ENCODE measurements around the gene RAD51D.
"Not testable (repeated sequence)": the region's sequence is repeated elsewhere in the genome, so short reads cannot be mapped to it uniquely, and the experiment has no call there.

The RAD51D gene

GRCh38 chr17:35064516-35065215 is 55.0 kb downstream of the RAD51D start:
- DNase-seq, result no peak

DNA sequence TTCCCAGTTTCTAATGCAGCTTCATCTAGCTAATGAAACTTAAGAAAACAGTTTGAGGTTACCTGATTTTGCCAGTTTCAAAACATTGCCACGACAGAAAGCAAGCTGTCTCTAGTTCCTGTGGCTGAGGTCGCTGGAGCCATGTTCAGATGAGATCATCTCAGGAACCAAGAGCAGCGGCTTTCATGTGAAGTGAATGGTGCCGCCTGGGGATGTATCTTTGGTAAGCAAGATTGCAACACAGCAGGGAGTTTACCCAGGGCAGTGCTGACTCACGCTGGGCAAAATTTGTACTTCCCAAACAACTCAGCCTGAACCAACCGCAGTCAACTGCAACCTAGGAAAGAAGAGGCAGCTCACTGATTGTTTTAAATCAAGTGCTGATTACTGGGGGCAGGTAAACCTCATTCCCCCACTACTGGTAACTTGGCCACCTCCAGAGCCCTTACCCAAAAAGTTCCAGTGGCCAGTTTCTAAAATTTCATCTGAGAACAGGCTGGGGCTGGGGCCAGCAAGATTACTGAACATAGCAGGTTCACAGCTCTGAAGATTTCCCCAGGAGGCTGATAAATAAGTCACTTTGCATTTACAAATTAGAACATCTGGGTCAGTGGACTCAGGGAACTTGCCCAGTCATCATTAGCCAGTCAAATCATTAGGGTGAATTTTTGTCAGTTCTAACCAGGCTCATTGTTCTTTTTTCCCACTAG is 56.0 kb downstream of the RAD51D start, which contains the start of gene RFFL:
Gene RFFL, minus strand, starts transcription at position 194 of the 710 bp plus-strand sequence. CDS start 37,154 bp downstream, outside the sequence.
- DNase-seq, result peak; percentile 97 to 98

DNA sequence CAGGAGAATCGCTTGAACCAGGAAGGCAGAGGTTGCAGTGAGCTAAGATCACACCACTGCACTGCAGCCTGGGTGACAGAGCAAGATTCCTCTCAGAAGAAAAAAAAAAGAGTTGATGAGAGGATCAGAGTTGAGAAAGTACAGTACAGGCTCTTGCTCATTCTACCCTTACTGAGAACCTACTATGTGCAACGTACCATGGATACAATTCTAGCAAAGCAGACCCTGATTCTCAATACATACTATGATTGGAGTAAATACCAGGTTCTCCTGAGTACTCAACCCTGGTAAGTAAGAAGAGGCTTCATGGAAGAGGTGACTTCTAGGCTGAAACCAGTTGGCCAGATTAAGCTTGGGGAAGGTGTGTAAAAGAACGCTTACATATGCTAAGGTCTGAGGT is 57.4 kb downstream of the RAD51D start:
- no peak for DNase-seq

GRCh38 chr17:35057332-35057915 is 62.2 kb downstream of the RAD51D start:
- no peak for DNase-seq

- DNase-seq, result peak in 1 of 2 experiments; percentile 3
These were observed 63.6 kb downstream of the RAD51D start for GRCh38 chr17:35056013-35056412.

DNA sequence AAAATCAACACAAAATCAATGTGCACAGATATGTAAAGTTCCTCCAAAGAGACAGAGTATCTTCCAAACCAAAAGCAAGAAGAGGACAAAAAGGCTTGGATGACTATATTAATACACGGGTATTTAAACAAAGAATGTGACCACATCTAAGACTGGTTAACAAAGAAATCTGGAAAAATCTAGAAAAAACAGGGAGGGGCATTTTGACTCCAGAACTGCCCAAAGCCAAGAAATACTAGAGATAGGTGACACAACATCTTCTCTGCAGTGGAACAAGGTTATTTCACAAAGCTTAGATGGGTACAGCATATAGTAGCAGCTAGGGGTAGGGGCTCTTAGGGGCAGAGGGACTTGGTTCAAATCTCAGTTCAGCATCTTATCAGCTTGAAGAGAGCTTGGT is 66.5 kb downstream of the RAD51D start:
- DNase-seq, result no peak

DNA sequence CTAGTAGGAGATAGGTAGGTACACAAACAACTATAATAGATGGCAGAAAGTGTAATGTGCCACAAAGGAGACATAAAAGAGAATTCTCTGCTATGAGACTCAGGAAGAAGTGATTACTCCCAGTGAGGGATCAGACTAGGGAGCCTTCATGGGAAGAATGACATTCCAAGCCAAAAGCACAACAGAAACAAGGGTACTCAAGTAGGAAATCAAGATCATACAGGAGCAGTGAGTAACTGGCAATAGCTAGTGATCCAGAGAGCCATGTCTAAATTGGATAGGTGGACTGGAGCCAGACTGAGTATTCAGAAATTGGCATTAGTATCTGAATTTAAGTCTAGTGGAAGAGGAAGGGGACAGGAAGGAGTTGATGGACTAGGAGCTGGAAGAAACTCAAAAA is 66.9 kb downstream of the RAD51D start:
- DNase-seq, result no peak

GRCh38 chr17:35052241-35052610 is 67.4 kb downstream of the RAD51D start:
- no peak for DNase-seq

DNA sequence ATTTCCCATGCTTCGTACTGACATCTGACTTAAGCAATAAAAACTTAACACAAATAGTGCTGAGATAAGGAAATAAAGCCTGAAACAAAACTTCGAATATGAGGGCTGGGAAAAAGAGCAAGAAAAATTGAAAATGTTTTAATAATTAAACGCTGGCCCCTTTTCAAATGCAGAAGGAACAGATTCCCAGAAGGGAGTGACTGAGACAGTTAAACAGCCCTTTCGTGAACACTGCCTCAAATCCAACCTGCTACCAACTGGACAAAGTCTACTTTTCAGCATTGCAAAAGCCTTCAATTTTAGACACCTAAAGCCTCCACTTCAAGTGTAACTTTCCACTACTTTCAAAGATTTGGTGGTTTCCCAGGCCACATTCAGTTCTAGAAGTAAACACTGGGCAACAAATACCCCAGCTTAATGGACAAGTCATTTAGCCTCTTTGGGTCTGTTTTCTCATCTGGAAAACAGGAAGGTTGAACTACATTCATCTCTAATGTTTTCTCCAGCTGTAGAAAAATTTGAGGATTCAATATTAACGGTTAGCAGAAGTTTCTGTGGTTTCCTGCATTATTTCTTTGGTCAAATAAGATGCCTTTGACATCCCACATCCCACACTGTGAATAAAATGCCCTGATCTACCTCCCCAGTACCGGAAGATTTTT is 68.0 kb downstream of the RAD51D start:
- peak; percentile 25 to 33 for DNase-seq

DNA sequence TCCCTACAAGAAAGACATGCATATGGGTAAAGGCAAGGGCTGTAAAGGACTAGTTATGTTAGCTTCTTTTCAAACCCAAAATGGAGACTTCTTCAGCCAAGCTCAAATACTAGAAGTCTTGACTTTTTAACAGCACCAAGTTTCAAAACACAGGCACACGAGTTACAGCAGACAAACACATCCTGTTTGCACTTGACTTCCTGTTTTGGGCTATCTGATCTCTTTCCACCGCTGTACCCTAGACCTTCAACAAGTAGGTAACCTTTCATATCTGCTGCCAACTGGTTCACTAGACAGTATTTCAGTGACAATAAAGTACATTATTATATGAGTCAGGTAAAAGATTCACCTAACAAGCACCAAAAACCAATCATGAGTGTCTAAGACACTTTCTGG is 68.5 kb downstream of the RAD51D start:
- peak; percentile 72 to 88 for DNase-seq

DNA sequence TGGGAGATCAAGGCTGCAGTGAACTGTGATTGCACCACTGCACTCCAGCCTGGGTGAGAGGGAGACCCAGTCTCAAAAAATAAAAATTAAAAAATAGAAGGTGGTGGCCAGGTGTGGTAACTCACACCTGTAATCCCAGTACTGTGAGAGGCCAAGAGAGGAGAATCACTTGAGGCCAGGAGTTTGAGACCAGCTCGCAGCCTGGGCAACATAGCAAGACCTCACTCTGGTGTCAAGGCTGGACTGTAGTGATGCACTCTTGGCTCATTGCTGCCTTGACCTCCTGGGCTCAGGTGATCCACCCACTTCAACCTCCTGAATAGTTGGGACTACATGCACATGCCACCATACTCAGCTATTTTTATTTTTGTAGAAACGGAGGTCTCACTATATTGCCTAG is 69.5 kb downstream of the RAD51D start:
- DNase-seq, result no peak

DNA sequence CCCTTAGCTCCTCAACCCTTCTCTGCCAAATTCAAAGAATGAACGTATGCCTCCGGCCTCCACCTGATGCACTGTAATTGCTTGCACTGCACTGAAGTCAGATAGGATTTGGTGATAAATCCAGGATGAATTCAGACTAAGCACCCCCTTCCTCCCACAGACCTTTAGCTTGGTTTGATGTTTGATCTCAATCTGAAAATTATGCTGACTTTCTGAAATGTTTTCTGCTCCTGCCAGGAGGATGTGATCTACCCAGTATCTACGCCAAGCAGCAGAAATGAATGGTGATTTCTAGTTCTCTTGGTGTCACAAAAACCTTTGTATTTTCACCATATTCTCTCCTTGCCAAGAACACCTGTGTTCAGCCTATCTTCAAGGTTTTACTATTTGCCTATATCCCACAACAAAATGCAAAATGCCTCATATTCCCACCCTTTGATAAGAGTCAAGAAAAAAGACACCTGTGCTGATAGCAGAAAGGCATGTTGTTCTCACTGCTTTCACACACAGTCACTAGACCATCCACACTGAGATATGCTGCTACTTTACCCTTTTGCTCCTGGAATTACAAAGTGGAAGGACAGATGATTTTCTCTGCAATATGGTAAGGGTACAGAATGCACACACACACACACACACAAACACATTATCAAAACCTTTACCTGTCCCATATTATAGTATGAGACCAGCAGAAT is 70.8 kb downstream of the RAD51D start:
- DNase-seq, result no peak

GRCh38 chr17:35046740-35047283 is 72.8 kb downstream of the RAD51D start:
- DNase-seq, result peak in 1 of 2 experiments; percentile 9

DNA sequence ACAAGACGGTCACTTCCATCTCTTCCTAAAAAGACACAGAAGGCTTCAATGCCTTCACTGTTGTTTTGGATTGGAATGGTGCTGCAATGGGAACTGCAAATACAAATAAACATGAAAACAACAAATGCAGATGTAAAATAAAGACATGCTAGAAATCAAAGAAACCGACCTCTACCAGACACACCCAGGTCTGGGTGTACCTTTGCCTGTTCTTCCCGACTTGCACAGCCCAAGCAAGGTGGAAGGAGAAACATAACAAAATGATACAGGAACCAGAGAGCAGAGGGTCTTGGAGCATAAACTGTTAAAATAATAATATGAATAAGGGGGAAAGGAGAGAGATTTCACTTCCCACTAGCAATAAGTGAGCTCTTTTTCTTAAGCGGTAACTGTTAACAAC is 73.4 kb downstream of the RAD51D start:
- no peak for DNase-seq

DNA sequence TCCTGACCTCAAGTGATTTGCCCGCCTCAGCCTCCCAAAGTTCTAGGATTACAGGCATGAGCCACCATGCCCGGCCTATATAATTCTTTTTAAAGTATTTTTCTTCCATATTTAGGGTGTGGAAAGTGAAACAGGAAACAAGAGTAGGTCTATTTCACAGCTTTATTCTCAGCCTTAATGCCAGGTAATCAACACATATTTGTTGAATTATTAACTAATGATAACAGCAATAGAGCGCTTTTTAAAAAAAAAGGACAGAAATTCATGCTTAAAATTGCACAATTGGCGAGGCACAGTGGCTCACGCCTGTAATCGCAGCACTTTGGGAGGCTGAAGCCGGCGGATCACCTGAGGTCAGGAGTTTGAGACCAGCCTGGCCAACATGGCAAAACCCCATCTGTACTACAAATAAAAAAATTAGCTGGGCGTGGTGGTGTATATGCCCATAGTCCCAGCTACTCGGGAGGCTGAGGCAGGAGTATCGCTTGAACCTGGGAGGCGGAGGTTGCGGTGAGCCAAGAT is 74.1 kb downstream of the RAD51D start:
- not testable (repeated sequence) for DNase-seq

DNA sequence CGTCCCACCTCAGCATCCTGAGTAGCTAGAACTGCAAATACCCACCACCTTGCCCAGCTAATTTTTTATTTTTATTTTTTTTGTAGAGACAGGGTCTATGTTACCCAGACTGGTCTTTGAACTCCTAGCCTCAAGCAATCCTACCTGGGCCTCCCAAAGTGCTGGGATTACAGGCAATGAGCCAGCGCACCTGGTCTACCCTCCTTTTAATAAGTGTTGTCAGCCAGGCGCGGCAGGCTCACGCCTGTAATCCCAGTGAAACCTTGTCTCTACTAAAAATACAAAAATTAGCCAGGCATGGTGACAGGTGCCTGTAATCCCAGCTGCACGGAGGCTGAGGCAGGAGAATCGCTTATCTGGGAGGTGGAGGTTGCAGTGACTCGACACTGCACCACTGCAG is 75.5 kb downstream of the RAD51D start:
- no peak for DNase-seq

Measured in Kasumi-1 (cell line).